DMS79 (cell line): Measurements from ENCODE around the gene ZNF410.
"Not testable (repeated sequence)": the region's sequence is repeated elsewhere in the genome, so short reads cannot be mapped to it uniquely, and the experiment has no call there.

Source experiments
- DNase-seq: peaks from one replicate; lab custom pipeline; 2025; lab: John Stamatoyannopoulos, UW

ZNF410 gene

DNA sequence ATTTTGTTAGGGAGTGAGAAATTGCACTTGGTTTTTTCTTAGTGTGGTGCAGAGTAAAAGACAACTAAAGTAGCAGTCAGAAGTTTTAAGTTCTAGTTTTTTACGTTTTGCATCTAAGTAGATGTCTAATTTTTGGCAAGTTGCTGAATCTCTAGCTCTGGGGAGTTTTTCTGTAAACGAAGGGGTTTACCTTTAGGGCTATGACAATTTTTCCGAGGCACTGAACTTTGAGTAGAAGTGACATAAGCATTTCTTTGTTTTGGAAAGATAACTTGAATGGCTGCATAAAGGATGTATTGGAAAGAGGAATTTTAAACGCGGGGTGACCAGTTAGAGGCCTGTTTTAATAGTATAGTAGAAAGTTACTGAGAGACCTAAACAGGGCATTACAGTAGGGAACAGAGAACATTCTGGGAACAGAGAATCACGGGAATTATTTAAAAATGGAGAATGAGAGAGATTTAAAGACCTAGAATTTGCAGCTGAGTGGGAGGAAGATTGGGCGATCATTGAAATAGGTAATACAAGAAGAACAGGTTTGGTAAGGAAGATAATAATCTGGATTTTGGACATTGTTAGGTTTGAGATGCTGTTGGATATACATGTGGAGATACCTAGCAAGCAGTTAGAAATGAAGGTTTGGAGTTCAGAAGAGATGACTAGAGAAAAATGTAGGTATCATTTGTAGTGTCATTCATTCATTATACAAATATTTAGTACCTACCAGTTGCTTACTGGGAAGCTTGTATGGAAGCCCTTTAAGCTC is 1.2 kb downstream of the ZNF410 start:
- DNase-seq, result no peak

DNA sequence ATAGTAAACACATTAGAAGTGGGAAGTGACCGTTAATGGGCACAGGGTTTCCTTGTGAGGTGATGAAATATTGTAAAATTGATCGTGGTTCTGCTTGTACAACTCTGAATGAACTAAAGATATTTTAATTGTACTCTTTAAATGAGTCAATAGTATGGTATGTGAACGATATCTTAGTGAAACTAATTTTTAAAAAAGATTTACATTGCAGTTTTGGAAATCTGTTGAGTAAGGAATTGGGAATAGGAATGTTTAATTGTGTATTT is 1.7 kb downstream of the ZNF410 start:
- DNase-seq, result no peak

DNA sequence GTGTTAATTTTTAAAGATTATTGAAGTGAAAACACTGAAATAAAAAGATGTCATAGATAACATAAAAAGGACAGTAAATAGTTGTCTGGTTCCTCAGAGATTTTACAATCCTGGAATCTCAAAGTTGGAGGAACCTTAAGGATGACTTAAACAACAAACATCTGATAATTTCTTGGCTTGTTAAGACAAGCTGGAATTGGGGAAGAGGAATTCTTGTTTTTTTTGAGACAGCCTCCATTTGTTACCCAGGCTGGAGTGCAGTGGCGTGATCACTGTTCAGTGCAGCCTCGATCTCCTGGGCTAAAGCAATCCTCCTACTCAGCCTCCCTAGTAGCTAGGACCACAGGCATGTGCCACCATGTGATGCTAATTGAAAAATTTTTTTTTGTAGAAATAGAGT is 2.3 kb downstream of the ZNF410 start:
- no peak for DNase-seq

DNA sequence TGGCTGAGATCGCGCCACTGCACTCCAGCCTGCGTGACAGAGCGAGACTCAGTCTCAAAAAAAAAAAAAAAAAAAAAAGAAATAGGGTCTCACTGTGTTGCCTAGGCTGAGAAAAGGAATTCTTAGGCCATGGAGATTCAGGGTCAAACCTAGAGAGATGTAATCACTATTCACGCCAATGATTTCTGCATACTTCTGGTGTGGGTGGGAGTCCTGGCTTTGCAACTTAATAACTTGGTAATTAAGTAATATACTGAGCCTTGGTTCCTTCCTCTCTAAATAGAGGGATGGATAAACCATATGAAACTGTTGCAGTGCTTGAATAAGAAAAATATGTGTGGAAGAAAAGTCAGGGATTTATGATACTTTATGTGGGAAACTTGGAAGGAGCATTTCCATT is 2.7 kb downstream of the ZNF410 start:
- DNase-seq, result no peak

DNA sequence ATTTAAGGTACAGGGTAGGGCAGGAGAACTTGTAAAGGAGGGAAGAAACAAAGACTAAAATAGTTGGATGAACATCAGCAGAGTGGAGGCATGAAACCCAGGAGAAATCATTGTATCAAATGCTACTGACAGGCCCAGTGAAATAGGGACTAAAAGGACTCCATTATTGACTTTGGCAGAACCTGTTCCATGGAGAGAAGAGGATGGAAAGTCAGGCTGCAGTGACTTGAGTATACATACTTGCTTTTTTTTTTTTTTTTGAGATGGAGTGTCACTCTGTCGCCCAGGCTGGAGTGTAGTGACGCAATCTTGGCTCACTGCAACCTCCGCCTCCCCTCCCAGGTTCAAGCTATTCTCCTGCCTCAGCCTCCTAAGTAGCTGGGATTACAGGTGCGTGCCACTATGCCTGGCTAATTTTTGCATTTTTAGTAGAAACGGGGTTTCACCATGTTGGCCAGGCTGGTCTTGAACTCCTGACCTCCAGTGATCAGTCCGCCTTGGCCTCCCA is 7.6 kb downstream of the ZNF410 start:
- DNase-seq, result not testable (repeated sequence)

DNA sequence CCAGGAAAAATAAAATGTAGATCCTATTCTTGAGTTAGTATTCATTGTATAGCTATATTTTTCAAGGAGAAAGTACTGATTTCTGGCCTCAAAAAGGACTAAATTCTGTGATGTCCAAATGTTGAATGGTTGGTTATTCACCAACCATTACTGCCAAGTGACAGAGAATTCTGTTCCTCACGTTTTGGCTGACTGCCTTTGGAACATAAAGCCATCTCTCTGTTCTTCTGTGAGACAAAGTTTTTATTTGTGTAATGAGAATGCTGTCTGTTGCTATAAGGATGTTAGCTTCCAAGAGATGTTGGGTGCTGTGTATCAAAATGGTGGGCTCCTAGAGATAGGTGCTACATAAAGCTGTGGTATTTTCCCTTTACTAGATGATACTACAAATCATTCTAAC is 9.3 kb downstream of the ZNF410 start:
- no peak for DNase-seq

DNA sequence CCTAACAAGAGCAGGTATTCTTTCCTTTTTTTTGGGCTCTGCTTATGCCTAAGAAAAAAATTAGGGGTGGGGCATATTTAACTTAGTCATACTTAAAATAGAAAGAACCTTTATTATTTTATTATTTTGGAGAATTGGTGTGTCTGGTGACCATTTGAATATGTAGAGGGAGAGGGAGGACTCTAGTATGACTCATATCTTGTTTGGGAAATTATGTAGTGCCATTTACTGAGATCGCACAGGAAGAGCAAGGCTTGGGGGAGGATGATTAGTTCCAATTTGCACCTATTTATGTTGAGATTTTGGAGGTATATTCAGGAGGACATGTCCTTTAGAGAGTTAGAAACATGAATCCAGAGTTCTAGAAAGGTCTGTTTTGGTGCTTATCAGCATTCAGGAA is 9.9 kb downstream of the ZNF410 start:
- no peak for DNase-seq

DNA sequence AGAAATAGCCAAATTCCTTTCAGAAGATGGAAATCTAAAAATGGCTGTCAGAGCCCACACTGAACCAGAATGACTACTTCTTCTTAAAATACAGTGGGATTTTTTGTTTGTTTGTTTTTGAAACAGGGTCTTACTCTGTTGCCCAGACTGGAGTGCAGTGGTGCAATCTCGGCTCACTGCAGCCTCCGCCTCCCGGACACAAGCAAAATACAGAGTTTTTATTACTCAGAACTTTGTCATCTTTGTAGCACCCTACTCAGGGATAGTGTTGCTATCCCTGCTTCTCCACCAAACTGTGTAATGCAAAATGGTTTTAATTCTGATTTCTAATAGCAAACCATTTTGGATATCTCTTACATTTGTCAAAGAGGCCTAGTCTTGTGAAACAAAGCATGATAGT is 16.4 kb downstream of the ZNF410 start:
- no peak for DNase-seq

DNA sequence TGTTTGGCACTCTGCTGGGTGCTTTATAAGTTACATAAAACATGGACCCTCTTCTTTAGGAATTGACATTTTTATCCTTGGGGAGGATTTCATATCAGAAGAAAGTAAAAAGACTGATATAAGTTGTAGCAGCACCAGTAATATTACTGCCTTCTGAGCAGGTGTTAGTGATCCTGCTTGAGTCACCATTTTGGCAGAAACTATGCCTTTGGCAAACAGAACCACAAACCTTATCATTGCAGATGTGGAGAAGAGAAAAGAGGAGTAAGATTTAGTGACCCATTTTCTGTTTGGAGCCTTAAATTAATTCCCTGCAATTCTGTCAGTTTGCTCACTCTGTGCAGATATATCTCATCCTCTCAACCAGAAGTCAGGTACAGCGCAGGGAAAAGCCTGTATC is 23.0 kb downstream of the ZNF410 start:
- DNase-seq, result no peak

DNA sequence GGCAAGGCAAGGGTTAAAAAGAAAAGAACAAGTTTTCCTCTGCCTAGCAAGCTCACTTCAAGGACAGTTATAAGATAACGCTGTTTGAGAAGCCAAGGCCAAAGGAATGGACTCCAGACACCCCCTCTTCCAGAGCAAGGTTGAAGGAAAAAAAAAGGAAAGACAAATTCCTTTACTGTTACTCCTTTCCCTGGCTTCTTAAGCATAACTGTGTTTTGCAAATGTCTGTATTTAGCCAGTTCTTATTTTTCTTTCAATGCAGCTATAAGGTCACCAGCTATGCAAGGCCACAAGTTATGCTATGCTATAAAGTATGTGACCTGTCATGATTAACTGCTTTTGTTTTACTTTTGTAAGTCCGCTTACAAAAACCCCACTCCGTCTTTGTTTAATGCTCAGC is 26.6 kb downstream of the ZNF410 start:
- no peak for DNase-seq

DNA sequence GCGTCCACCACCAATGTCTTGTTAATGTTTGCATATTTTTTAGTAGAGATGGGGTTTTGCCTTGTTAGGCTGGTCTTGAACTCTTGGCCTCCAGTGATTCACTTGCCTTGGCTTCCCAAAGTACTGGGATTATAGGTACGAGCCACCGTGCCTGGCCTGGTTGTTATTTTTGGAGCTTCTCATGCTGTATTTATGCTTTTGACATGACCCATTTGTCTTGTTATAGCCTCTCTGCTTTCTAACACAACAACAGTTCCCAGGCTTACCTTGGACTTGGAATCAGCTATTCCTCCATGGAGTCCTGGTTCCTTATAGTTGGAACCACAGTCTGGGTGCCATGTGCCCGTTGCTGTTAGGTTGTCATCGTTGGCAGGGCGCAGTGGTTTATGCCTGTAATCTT is 29.7 kb downstream of the ZNF410 start:
- no peak for DNase-seq

DNA sequence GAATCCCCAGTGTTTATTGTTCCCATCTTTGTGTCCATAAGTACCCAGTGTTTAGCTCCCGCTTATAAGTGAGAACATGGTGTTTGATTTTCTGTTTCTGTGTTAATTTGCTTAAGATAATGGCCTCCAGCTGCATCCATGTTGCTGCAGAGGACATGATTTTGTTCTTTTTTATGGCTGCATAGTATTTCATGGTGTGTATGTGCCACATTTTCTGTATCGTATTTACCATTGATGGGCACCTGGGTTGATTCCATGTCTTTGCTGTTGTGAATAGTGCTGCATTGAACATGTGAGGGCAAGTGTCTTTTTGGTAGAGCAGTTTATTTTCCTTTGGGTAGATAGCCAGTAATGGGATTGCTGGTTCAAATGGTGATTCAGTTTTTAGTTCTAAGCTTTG is 32.8 kb downstream of the ZNF410 start:
- DNase-seq, result not testable (repeated sequence)

DNA sequence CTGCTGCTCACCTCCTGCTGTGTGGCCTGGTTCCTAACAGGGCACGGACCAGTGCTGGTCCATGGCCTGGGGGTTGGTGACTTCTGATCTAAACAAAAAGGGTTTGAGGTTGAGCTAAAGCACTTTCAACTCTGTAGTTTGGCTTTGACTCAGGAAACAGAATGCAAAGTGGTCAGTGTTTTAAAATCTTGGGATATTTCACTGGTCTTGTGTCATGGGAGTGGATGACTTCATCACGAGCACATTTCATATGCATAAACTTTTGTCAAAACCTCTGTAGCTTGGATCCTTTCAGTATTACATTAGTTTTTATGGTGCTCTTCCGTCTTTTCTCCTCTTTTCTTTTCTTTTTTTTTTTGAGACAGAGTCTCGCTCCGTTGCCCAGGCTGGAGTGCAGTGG is 37.7 kb downstream of the ZNF410 start:
- DNase-seq, result no peak

DNA sequence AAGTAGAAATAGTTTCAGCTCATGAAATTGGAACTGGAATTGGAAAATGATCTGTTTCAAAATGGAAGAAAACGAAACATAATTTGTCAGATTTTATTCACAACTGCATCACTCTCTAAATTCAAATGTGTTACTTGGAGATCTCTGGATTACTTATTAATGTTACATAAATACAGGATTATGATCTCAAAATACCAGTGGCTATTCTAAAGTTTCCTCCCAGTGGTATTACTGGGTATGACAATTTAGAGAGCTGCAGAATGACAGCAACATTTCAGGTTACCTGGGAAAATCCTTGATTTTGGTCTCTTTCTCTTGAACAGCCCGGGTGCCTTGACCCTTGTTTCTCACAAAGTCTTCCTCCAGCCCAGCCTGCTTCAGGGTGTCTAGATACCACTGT is 49.0 kb downstream of the ZNF410 start:
- DNase-seq, result no peak

DNA sequence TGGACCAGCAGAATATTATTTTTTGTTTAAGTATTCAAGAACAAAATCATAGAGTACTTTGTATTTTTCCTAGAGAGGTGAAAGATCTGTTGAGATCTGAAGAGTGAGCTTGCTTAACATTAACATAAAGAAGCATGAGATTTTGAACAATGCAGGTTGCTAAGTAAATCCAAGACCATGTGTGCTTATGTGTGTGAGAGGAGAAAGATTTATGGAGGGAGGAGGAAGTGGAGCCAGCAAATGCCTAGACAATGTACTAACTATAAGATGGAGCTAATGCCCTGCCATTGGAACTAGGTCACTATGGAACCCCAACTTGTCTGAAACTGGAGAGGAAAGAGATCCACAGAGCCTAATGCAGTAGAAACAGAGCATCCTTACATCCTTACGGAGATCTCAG is 49.9 kb downstream of the ZNF410 start:
- no peak for DNase-seq

DNA sequence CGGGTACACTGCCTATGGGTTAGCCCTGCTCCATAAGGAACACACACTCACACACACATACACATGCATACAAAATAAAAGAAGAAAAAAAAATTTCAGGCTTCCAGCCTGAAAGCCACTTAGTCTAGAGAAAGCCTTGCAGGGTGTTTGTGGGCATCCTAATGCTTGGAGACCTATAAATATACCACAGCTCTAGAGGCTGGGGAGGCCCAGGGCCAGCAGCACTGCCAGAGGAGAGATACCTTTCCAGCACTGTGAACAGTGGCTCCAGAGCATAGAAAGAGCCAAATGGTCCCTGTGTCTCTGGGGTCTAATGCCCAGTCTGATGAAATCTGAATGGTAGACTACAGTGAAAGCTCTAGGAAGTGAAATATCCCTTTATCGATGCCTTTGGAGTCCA is 50.4 kb downstream of the ZNF410 start:
- no peak for DNase-seq

DNA sequence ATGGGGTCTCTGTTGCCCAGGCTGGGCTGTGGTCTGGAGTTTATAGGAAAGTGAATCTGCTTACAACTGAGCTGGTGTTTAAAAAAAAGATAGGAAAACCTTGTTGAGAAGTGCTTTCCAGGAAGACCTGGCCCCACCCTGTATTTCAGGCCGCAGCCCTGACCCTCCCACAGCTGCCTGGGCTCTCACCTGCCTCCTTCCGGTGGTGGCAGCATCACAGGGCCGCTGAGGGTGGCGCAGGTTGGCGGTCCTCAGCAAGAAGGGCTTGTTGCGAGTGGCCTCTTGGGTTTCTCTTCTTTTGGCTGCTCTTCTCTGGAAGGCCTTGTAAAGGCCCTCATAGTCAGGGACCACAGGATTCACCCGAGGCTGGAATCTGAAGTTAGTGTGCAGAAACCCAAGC is 55.5 kb downstream of the ZNF410 start:
- no peak for DNase-seq

DNA sequence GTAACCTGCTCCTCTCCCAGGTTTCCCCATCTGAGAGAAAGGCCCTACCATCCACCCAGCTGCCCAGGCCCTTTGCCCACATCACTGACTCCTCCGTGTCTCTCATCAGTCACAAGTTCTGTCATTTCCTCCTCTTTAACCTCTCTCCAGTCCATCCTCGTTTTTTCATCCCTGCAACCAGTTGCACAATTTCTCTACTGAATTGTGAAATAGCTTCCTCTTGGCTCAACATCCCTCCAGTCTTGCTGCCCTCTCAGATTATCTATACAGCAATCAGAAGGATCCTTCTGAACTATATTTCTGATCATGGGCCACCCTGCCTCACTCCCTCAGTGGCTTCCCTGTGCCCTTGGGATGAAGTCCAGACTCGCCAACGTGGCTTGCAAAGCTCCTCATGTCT is 56.4 kb downstream of the ZNF410 start:
- DNase-seq, result no peak

DNA sequence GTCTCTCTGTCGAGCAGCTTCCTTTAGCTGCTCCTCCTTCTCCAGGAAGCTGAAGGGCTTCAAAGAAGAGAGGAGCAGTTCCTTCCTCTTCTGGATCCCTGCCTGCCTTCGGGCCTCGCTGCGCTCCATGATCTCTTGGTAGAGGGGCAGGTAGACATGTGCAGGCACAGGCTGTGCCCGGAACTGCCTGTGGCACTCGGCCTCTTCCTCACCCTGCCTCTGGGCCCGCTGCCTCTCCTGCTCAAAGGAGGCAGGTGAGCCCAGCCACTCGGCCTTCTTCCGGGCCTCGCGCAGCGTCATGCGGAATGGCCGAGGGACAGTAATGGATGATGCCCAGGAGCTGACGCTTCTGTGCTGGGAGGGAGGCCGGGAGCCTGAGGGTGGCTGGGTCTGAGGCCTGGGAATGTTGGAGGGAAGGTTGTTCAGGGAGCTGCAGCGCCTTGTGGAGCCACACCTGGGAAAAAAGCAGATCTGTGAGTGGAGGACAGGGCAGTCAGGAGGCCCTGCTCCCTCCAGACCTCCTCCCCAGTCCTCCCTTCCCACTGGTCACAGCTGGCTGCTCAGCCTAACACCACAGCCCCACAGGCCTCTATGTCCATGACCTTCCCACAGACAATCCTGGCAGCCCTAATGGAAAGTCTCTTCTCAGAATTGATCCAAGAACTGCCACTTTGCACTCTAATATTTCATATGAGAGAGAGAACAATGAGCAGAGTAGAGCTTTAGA is 57.9 kb downstream of the ZNF410 start:
- DNase-seq, result no peak

DNA sequence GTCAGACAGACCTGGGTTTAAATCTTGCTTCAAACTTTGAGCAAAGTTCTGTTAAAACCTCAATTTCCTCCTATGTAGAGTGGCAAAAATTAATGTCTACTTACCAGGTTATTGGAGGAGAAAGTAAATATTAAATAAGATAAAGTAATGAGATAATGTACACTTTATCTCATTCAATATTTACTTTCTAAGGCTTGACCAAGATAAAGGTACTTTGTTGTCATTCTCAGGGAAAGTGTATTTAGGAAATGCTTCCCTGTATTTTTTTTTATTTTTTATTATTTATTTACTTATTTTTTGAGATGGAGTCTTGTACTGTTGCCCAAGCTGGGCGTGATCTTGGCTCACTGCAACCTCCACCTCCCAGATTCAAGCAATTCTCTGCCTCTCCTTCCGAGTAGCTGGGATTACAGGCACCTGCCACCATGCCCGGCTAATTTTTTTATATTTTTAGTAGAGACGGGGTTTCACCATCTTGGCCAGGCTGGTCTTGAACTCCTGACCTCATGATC is 58.6 kb downstream of the ZNF410 start:
- no peak for DNase-seq

DNA sequence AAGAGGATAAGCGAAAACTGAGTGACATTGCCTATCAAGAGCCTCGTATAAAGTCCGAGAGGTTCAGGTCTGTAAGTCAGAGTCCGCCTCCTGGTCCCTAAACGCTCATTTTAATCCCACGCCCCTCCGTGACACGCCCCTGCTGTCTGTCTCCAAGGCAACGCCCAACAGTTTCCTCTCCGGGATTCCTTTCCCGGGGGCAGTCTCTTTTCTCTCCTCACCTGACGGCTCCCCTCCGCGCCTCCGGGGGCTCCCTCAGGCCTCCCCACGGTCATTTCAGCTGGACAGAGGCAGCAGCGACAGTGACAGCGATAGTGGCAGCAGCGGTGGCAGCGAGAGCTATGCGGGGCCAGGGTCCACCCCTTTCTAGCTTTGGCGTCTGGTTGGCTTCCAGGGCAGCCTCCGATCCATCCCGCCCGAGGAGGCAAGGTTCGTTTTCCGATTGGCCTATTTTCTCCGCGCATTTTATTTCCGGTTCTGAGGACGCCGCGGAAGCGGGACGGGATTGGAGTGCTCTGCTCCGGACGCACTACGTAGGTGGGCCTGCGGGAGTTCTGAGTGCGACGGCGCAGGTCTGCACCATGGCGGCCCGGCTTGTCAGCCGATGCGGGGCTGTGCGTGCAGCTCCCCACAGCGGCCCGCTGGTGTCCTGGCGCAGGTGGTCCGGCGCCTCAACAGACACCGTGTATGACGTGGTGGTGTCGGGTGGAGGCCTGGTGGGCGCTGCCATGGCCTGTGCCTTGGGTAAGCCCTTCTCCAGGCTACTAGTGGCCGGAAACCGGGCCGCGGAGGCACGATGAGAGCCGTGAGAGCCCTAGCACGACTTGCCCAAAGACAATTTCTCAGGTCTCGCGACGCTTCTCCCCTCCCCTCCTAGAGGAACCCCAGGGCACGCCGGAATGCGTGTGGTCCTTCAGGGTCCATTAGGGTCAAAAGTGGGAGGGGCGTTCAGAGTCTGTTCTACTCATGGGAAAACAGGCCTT is 63.4 kb downstream of the ZNF410 start, which contains the start of the genes COQ6 and FAM161B:
Gene COQ6 (plus strand): TSS at position 551 of the 983 bp plus-strand sequence. CDS start 31 bp downstream, at position 582.
Gene FAM161B (minus strand): TSS at position 343 of the 983 bp plus-strand sequence. CDS start 68 bp downstream, at position 275.
- peak; percentile 99 for DNase-seq

DNA sequence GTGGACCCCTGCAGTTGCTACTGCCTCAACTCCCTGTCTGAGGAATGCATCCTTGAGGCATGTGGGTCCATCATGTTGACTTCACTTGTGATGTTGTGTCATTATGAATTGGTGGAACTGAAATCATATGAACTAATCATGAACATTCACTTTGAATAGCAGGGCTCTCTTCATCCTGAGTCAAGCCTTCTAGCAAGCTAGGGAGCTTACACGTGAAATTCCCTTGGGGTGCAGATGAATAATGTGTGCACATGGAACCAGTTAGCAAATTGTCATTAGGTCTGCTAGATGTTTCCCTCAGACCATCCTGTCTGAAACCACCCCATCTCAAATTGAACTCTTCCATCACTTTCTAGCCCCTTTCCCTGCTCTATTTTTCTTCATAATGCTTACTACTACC is 67.1 kb downstream of the ZNF410 start:
- DNase-seq, result no peak
